Fibroblast of lung (primary cell): ENCODE results near the gene IGF2BP2. TPM values are rescaled to one million over a fixed set of nuclear protein-coding genes. Genes with fewer than 3 reads are reported as not detected.

ENCODE experiments used
- DNase-seq, 2 donors: peaks; one replicate each; pipeline versions ENCODE4 v3.0.0 to v3.0.0-alpha.2; 2010; ENCODE audit warnings: low read depth in 2 of 2
- H2AFZ ChIP-seq: 2 replicates; pipeline ENCODE4 v1.5.1; 2012; ENCODE audit warnings: low read length, control low read depth, inconsistent platforms
- H3K27ac ChIP-seq: 2 replicates; pipeline ENCODE4 v1.5.1; 2011; ENCODE audit warnings: low read length, control low read depth; ENCODE audit not compliant: insufficient read depth
- H3K27me3 ChIP-seq: 2 replicates; pipeline ENCODE4 v1.5.1; 2011; ENCODE audit warnings: mild to moderate bottlenecking, low read length; ENCODE audit not compliant: control insufficient read depth, insufficient read depth
- H3K36me3 ChIP-seq: 2 replicates; pipeline ENCODE4 v1.5.1; 2011; ENCODE audit warnings: low read length; ENCODE audit not compliant: control insufficient read depth, insufficient read depth
- H3K4me1 ChIP-seq: 2 replicates; pipeline ENCODE4 v1.5.1; 2011; ENCODE audit warnings: low read length; ENCODE audit not compliant: control insufficient read depth, insufficient read depth; ENCODE audit errors: extremely low read depth
- H3K4me2 ChIP-seq: 2 replicates; pipeline ENCODE4 v1.5.1; 2011; ENCODE audit warnings: low read length, control low read depth; ENCODE audit not compliant: insufficient read depth; ENCODE audit errors: extremely low read depth
- H3K4me3 ChIP-seq, 4 experiments: fragments of 200-600 bp in 1 of 4; sonication (generic) in 1 of 4; replicated peaks in 1 of 4; 2 replicates each; pipeline ENCODE4 v1.5.1; 2011 to 2016; ENCODE audit warnings: low read length in 4 of 4, low read depth in 3 of 4, mild to moderate bottlenecking in 3 of 4, control low read depth in 2 of 4, inconsistent platforms in 1 of 4, mixed read lengths in 1 of 4; ENCODE audit not compliant: insufficient read depth in 1 of 4; ENCODE audit errors: control extremely low read depth in 1 of 4
- H3K79me2 ChIP-seq: 2 replicates; pipeline ENCODE4 v1.5.1; 2012; ENCODE audit warnings: mild to moderate bottlenecking, low read length, inconsistent platforms; ENCODE audit not compliant: control insufficient read depth, insufficient read depth
- H3K9ac ChIP-seq: 2 replicates; pipeline ENCODE4 v1.5.1; 2011; ENCODE audit warnings: mild to moderate bottlenecking, low read length, control low read depth; ENCODE audit not compliant: insufficient read depth
- H3K9me3 ChIP-seq: 2 replicates; pipeline ENCODE4 v1.5.1; 2012; ENCODE audit warnings: low read depth, low read length; ENCODE audit not compliant: control insufficient read depth, insufficient read depth
- H4K20me1 ChIP-seq: 2 replicates; pipeline ENCODE4 v1.5.1; 2011; ENCODE audit warnings: low read length; ENCODE audit not compliant: control insufficient read depth, insufficient read depth; ENCODE audit errors: extremely low read depth
- EZH2 ChIP-seq: IDR thresholded peaks from 2 replicates; pipeline ENCODE4 v1.5.1; 2012; ENCODE audit warnings: low read length, control low read depth, mild to moderate bottlenecking; ENCODE audit errors: missing control alignments
- polyA plus RNA-seq, 2 donors: library from polyadenylated mRNA; depleted of rRNA in 1 of 2; stranded (reverse) in 1 of 2; unstranded in 1 of 2; fragments of >200 nt; gene quantifications; 2 replicates each; pipeline ENCODE4 v1.2.1, GENCODE V29; 2011 to 2012; ENCODE audit warnings: missing spikeins in 1 of 2
- total RNA-seq: library from RNA; depleted of rRNA; stranded (reverse); fragments of >200 nt; gene quantifications from 2 replicates; pipeline ENCODE4 v1.2.1, GENCODE V29; 2014
- TF ChIP-seq, protein P1 (sequence below), 2 donors: IDR thresholded peaks in 1 of 2; conservative IDR thresholded peaks in 1 of 2; 1 replicate in 1 of 2; 2 replicates in 1 of 2; pipeline ENCODE4 v1.5.1; 2011 to 2012; ENCODE audit warnings: low read length in 2 of 2, control low read depth in 1 of 2, inconsistent platforms in 1 of 2, low read depth in 1 of 2, mild to moderate bottlenecking in 1 of 2

Gene IGF2BP2
- total and polyA plus RNA-seq, 2 donors (not counting 1 experiment from before 2014, with no cell fraction given) = 5.5 to 46.1 TPM

DNA sequence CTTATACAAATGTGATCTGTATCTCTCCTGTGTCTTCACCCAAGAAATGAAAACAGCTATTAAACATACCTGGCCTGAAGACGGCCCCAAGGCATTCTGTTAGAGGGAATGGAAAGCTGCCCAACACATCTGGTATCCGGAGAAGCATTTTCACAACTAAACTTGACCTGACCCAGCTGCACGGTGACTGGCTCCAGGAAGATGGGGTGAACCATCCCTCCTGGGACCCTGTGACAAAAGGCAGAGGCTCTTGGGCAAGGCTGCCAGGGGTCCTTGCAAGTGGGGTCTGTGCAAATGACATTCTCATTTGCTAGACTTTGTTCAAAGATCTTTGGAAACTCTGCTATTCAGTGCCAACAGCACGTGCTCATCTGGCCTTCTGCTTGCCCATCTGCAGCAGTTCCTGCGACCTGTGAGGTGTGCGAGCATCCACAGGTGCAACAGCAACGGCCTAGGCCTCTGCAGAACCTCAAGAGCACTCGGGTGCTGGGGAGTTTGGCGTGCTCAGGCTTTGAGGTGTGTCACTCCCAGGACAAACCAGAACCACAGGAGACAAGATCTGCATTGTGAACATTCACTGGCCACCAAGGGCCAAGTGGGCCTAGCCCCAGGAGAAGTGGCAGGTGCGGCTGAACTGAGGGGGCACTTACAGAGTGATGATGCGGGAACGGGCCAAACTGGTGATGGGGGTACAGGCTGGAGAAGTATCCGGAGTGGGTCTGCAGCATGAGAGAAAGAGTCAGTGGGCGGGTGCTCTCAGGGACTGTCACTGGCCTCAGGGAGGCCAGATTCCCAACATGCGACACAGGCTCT is 166.9 kb downstream of the IGF2BP2 start:
- H3K4me2 ChIP-seq = no peak overlapping the region

DNA sequence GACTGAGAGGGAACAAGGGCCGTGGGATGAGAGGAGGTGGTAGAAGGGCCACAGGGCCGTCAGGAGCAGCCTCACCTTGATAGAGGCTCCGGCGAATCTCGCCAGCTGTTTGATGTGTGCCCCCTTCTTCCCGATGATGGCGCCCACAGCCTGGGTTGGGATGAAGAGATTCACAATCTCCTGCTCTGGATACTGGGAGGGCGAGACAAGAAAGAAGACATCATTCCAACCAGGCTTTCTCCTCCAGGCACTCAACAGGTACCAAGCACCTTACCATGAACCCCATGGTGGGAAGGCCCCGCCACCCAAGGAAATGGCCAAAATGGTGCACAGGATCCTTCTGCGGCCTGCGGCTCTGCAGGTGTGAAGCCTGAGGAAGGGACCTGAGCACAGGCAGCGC is 167.6 kb downstream of the IGF2BP2 start:
- H3K9ac ChIP-seq = peak overlapping the region; percentile 20
- peaks cover 18% of the 10 kb centered on the region for H3K36me3 ChIP-seq
- peaks cover 41% of the 10 kb centered on the region for H3K4me1 ChIP-seq
- no peak overlapping the region for H3K4me3 ChIP-seq
- no peaks in the 10 kb centered on the region for H3K9me3 ChIP-seq
- no peak for TF ChIP-seq EZH2
- no peaks in the 10 kb centered on the region for H4K20me1 ChIP-seq
- H3K79me2 ChIP-seq = no peaks in the 10 kb centered on the region
- H3K27ac ChIP-seq = peak overlapping the region; percentile 79
- no peak overlapping the region for H2AFZ ChIP-seq
- no peak for DNase-seq
- H3K4me2 ChIP-seq = peak overlapping the region; percentile 20
- no peaks in the 10 kb centered on the region for H3K27me3 ChIP-seq

More for the DNA sequence above, 166.9 kb downstream of the IGF2BP2 start:
- peaks cover 14% of the 10 kb centered on the region for H3K36me3 ChIP-seq
- H3K79me2 ChIP-seq = no peaks in the 10 kb centered on the region
- H3K9me3 ChIP-seq = no peaks in the 10 kb centered on the region
- no peak overlapping the region for H2AFZ ChIP-seq
- H3K4me1 ChIP-seq = peaks cover 41% of the 10 kb centered on the region
- no peak for DNase-seq
- no peak for TF ChIP-seq EZH2
- TF ChIP-seq, protein P1, sequence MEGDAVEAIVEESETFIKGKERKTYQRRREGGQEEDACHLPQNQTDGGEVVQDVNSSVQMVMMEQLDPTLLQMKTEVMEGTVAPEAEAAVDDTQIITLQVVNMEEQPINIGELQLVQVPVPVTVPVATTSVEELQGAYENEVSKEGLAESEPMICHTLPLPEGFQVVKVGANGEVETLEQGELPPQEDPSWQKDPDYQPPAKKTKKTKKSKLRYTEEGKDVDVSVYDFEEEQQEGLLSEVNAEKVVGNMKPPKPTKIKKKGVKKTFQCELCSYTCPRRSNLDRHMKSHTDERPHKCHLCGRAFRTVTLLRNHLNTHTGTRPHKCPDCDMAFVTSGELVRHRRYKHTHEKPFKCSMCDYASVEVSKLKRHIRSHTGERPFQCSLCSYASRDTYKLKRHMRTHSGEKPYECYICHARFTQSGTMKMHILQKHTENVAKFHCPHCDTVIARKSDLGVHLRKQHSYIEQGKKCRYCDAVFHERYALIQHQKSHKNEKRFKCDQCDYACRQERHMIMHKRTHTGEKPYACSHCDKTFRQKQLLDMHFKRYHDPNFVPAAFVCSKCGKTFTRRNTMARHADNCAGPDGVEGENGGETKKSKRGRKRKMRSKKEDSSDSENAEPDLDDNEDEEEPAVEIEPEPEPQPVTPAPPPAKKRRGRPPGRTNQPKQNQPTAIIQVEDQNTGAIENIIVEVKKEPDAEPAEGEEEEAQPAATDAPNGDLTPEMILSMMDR (conservative IDR thresholded peaks at IDR 0.05 in 1 of 2, IDR thresholded peaks at IDR 0.05 in 1 of 2; ENCODE audit: low read depth in 1 of 2, low read length in 2 of 2) = no peak
- H3K27me3 ChIP-seq = no peaks in the 10 kb centered on the region
- no peaks in the 10 kb centered on the region for H4K20me1 ChIP-seq
- no peak overlapping the region for H3K4me3 ChIP-seq
- no peak overlapping the region for H3K9ac ChIP-seq
- peak overlapping the region; percentile 79 for H3K27ac ChIP-seq

DNA sequence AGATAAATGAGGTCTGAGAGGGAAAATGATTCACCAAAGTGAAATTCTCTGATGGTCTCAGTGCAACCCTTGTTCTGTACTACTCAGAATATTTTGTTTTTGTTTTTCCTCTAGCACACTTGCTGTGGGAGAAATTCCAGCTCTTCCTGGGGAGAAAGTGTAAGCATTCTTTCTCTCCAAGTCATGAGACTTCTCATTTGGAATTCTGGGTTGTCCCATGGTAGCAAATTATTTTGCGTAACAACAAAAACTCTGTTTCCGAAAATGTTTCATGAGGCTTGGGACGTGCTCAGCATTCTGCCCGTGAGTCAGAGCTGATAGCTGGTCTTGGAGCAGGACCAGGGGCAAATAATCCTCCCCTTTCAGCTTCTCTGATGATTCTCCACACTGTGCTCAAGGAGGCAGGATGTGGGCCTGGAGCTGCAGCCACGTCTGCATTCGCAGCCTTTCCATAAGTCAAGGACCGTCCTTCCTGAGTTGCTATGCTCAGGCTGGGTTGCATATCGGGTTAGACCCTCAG is 168.5 kb downstream of the IGF2BP2 start:
- DNase-seq = peak; percentile 99
- no peak overlapping the region for H2AFZ ChIP-seq
- H3K27ac ChIP-seq = peak overlapping the region; percentile 79
- H3K4me3 ChIP-seq = no peak overlapping the region
- H3K36me3 ChIP-seq = peaks cover 21% of the 10 kb centered on the region
- no peak overlapping the region for H3K9ac ChIP-seq
- H4K20me1 ChIP-seq = no peaks in the 10 kb centered on the region
- no peak for TF ChIP-seq EZH2
- TF ChIP-seq, protein P1 (conservative IDR thresholded peaks at IDR 0.05 in 1 of 2, IDR thresholded peaks at IDR 0.05 in 1 of 2; ENCODE audit: low read depth in 1 of 2, low read length in 2 of 2) = peak in 1 of 2 donors; percentile 4
- no peaks in the 10 kb centered on the region for H3K79me2 ChIP-seq
- no peaks in the 10 kb centered on the region for H3K27me3 ChIP-seq
- peaks cover 41% of the 10 kb centered on the region for H3K4me1 ChIP-seq
- H3K9me3 ChIP-seq = no peaks in the 10 kb centered on the region
- H3K4me2 ChIP-seq = peak overlapping the region; percentile 51
